Activated CD4-positive, alpha-beta memory T cell treated with anti-CD3 and anti-CD28 coated beads for 36 hours (primary cell): ENCODE measurements around the gene EFHC1. TPM values are rescaled to one million over a fixed set of nuclear protein-coding genes. Genes with fewer than 3 reads are reported as not detected.

Experiments
- CTCF ChIA-PET: fragments of 350-600 bp; sonication (Branson Sonifier 250); formaldehyde crosslinking; loops from one replicate; lab custom pipeline; 2021; ENCODE audit warnings: antibody characterized with exemption, inconsistent platforms; lab: Charles Lee
- POLR2A ChIA-PET: fragments of 350-600 bp; sonication (Branson Sonifier 250); formaldehyde crosslinking; loops from one replicate; lab custom pipeline; 2021; ENCODE audit warnings: antibody characterized with exemption; lab: Charles Lee
- DNase-seq: peaks from one replicate; pipeline ENCODE4 v3.0.0-alpha.2; 2020
- H3K27ac Mint-ChIP-seq: one replicate; pipeline ENCODE4 v1.8.0; 2021; ENCODE audit warnings: mixed read lengths
- H3K27me3 Mint-ChIP-seq: one replicate; pipeline ENCODE4 v1.8.0; 2021; ENCODE audit warnings: mixed read lengths
- H3K36me3 Mint-ChIP-seq: one replicate; pipeline ENCODE4 v1.8.0; 2021; ENCODE audit warnings: mixed read lengths
- H3K4me1 Mint-ChIP-seq: one replicate; pipeline ENCODE4 v1.8.0; 2021; ENCODE audit warnings: low read depth, mixed read lengths
- H3K4me3 Mint-ChIP-seq: one replicate; pipeline ENCODE4 v1.8.0; 2021; ENCODE audit warnings: mild to moderate bottlenecking, mixed read lengths
- H3K9me3 Mint-ChIP-seq: one replicate; pipeline ENCODE4 v1.8.0; 2021; ENCODE audit warnings: mixed read lengths
- intact Hi-C: fragments of 100-400 bp; cut with micrococcal nuclease; formaldehyde crosslinking; loops from one replicate; pipeline ENCODE4 v1.15.1; 2023
- total RNA-seq, 2 experiments: library from RNA; stranded (reverse); gene quantifications; one replicate each; pipeline ENCODE4 v1.2.3, GENCODE V29; 2021

The EFHC1 gene
- total RNA-seq, 2 experiments from 2014 or later: 1.9 to 3.1 TPM

- no peak for DNase-seq
- Mint-ChIP-seq H3K9me3 (no peaks in the 10 kb centered on the region), H3K27me3 (no peaks in the 10 kb centered on the region), H3K4me1 (peaks cover 38% of the 10 kb centered on the region), H3K27ac (no peak overlapping the region), H3K36me3 (peaks cover 5% of the 10 kb centered on the region), H3K4me3 (no peak overlapping the region)
- POLR2A ChIA-PET: no interaction called here
- CTCF ChIA-PET: interaction anchor here (1.3 kb wide), 1 partner anchor 114 kb away, joined by 4 read pairs; no protein-coding TSS in a partner anchor
- intact Hi-C loops: no loop called here
Measured at GRCh38 chr6:52538252-52538900, 118.2 kb downstream of the EFHC1 start.

- intact Hi-C loops: no loop called here
- peaks cover 38% of the 10 kb centered on the region for H3K4me1 Mint-ChIP-seq
- H3K9me3 Mint-ChIP-seq: no peaks in the 10 kb centered on the region
- no peaks in the 10 kb centered on the region for H3K27me3 Mint-ChIP-seq
- no peak for DNase-seq
- H3K27ac Mint-ChIP-seq: no peak overlapping the region
- ChIA-PET CTCF (no interaction called here), POLR2A (no interaction called here)
- peaks cover 5% of the 10 kb centered on the region for H3K36me3 Mint-ChIP-seq
- H3K4me3 Mint-ChIP-seq: no peak overlapping the region
Measured at GRCh38 chr6:52538901-52539354, 118.8 kb downstream of the EFHC1 start.

- Mint-ChIP-seq H3K27ac (no peak overlapping the region), H3K4me1 (peaks cover 38% of the 10 kb centered on the region), H3K36me3 (peaks cover 1% of the 10 kb centered on the region), H3K9me3 (no peaks in the 10 kb centered on the region), H3K4me3 (no peak overlapping the region), H3K27me3 (no peaks in the 10 kb centered on the region)
- intact Hi-C loops: no loop called here
- POLR2A ChIA-PET: no interaction called here
- CTCF ChIA-PET: no interaction called here
- no peak for DNase-seq
Measured at GRCh38 chr6:52539607-52540006, 119.5 kb downstream of the EFHC1 start.

GRCh38 chr6:52540286-52540902 is 120.3 kb downstream of the EFHC1 start:
- Mint-ChIP-seq H3K4me3 (no peak overlapping the region), H3K36me3 (peaks cover 1% of the 10 kb centered on the region), H3K27me3 (no peaks in the 10 kb centered on the region), H3K9me3 (no peaks in the 10 kb centered on the region), H3K4me1 (peaks cover 31% of the 10 kb centered on the region), H3K27ac (no peak overlapping the region)
- DNase-seq: no peak
- ChIA-PET POLR2A (no interaction called here), CTCF (no interaction called here)
- intact Hi-C loops: no loop called here

DNA sequence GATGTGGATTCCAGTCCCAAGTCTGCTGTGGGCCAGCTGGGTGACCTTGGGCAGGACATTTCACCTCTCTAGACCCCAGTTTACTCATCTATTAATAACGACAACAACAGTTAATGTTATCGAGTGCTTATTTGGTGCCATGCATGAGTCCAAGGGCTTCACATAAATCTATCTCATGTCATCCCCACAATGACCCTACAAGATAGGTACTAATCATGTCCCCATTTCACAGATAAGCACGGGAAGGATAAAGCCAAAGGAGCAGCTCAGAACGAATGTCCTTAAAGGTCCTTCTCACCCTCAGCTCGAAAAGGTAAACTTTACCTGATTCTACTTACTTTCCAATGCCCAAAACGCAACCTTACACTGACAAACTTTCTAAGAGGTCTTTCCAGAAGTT is 121.0 kb downstream of the EFHC1 start:
- DNase-seq: no peak
- Mint-ChIP-seq H3K9me3 (no peaks in the 10 kb centered on the region), H3K4me3 (no peak overlapping the region), H3K27me3 (no peaks in the 10 kb centered on the region), H3K4me1 (peaks cover 24% of the 10 kb centered on the region), H3K36me3 (no peaks in the 10 kb centered on the region), H3K27ac (no peak overlapping the region)
- intact Hi-C loops: no loop called here
- POLR2A ChIA-PET: no interaction called here
- CTCF ChIA-PET: no interaction called here

- H3K27me3 Mint-ChIP-seq: no peaks in the 10 kb centered on the region
- no peak overlapping the region for H3K27ac Mint-ChIP-seq
- no peak overlapping the region for H3K4me3 Mint-ChIP-seq
- H3K36me3 Mint-ChIP-seq: no peaks in the 10 kb centered on the region
- intact Hi-C loops: no loop called here
- no peak for DNase-seq
- no peaks in the 10 kb centered on the region for H3K9me3 Mint-ChIP-seq
- ChIA-PET POLR2A (no interaction called here), CTCF (interaction anchor here (0.6 to 1.2 kb wide), 2 partner anchors 98 to 109 kb away, joined by 3 read pairs; no protein-coding TSS in a partner anchor)
- peaks cover 4% of the 10 kb centered on the region for H3K4me1 Mint-ChIP-seq
Measured at GRCh38 chr6:52543262-52543661, 123.1 kb downstream of the EFHC1 start.

- H3K4me3 Mint-ChIP-seq: no peak overlapping the region
- no peaks in the 10 kb centered on the region for H3K4me1 Mint-ChIP-seq
- ChIA-PET CTCF (interaction anchor here (0.5 to 1.2 kb wide), 2 partner anchors 108 to 136 kb away, joined by 3 read pairs; no protein-coding TSS in a partner anchor), POLR2A (no interaction called here)
- no peaks in the 10 kb centered on the region for H3K9me3 Mint-ChIP-seq
- H3K36me3 Mint-ChIP-seq: no peaks in the 10 kb centered on the region
- intact Hi-C loops: no loop called here
- no peak for DNase-seq
- H3K27me3 Mint-ChIP-seq: no peaks in the 10 kb centered on the region
- H3K27ac Mint-ChIP-seq: no peak overlapping the region
Measured at GRCh38 chr6:52543729-52544601, 123.8 kb downstream of the EFHC1 start.

DNA sequence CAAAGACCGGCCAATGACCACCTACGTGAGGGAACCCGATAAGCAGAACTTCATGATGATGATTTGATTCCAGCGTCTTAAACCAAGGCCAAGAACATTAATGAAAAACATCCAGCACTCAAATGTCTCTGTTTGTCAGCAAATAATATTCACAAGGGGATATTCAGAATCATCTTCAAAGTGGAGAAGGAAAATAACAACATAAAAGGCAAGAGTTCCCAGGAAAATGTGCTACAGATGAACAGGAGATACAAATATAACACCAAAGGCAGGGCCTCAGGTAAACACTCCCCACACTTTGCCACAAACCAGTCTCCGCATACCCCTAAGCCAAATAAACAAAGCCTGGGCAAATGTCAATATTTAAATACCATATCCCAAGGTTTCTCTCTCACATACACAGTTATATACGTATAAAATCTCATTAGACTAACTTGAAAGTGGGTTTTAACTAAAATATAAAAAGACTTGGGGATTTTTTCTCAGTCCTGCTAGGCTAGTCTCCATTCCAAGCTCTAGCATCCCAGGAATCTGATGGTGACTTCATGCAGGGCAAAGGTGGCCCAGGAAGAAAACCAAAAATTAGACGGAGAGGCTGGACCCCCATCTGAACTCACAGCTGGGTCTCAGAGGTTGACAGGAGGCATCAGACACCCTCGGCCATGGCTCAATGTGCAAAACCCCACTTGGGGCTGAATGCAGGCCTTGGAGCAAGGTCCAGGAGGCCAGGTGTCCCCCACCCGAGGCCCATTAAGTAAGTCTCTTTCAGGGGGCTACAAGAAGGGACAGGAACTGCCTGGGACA is 124.7 kb downstream of the EFHC1 start:
- DNase-seq: no peak
- POLR2A ChIA-PET: no interaction called here
- no peaks in the 10 kb centered on the region for H3K36me3 Mint-ChIP-seq
- intact Hi-C loops: no loop called here
- H3K9me3 Mint-ChIP-seq: no peaks in the 10 kb centered on the region
- no peaks in the 10 kb centered on the region for H3K4me1 Mint-ChIP-seq
- H3K27ac Mint-ChIP-seq: no peak overlapping the region
- no peaks in the 10 kb centered on the region for H3K27me3 Mint-ChIP-seq
- H3K4me3 Mint-ChIP-seq: no peak overlapping the region
- CTCF ChIA-PET: interaction anchor here (0.5 kb wide), 1 partner anchor 137 kb away, joined by 3 read pairs; no protein-coding TSS in a partner anchor

GRCh38 chr6:52545406-52546119 is 125.4 kb downstream of the EFHC1 start:
- CTCF ChIA-PET: no interaction called here
- POLR2A ChIA-PET: no interaction called here

GRCh38 chr6:52546192-52546591 is 126.0 kb downstream of the EFHC1 start:
- no peaks in the 10 kb centered on the region for H3K9me3 Mint-ChIP-seq
- H3K36me3 Mint-ChIP-seq: no peaks in the 10 kb centered on the region
- H3K27ac Mint-ChIP-seq: no peak overlapping the region
- H3K4me3 Mint-ChIP-seq: no peak overlapping the region
- DNase-seq: no peak
- CTCF ChIA-PET: no interaction called here
- H3K4me1 Mint-ChIP-seq: peaks cover 3% of the 10 kb centered on the region
- intact Hi-C loops: no loop called here
- no peaks in the 10 kb centered on the region for H3K27me3 Mint-ChIP-seq
- POLR2A ChIA-PET: no interaction called here

More at GRCh38 chr6:52545406-52546119, 125.4 kb downstream of the EFHC1 start:
- Mint-ChIP-seq H3K4me1 (peaks cover 3% of the 10 kb centered on the region), H3K9me3 (no peaks in the 10 kb centered on the region), H3K27me3 (no peaks in the 10 kb centered on the region), H3K36me3 (no peaks in the 10 kb centered on the region), H3K27ac (no peak overlapping the region), H3K4me3 (no peak overlapping the region)
- intact Hi-C loops: no loop called here
- DNase-seq: no peak

- Mint-ChIP-seq H3K4me1 (peaks cover 3% of the 10 kb centered on the region), H3K27ac (no peak overlapping the region), H3K9me3 (no peaks in the 10 kb centered on the region), H3K4me3 (no peak overlapping the region), H3K36me3 (no peaks in the 10 kb centered on the region), H3K27me3 (no peaks in the 10 kb centered on the region)
- intact Hi-C loops: no loop called here
- POLR2A ChIA-PET: no interaction called here
- CTCF ChIA-PET: interaction anchor here (0.9 kb wide), 1 partner anchor 98 kb away, joined by 4 read pairs; no protein-coding TSS in a partner anchor
- no peak for DNase-seq
Measured at GRCh38 chr6:52546678-52547077, 126.5 kb downstream of the EFHC1 start.
